HCT116 (cell line): ENCODE data around the gene EDDM3A. TPM values are rescaled to one million over a fixed set of nuclear protein-coding genes. Genes with fewer than 3 reads are reported as not detected.
"Not testable (repeated sequence)": the region's sequence is repeated elsewhere in the genome, so short reads cannot be mapped to it uniquely, and the experiment has no call there.

Experiments used
- ATAC-seq: fragments of 200-7000 bp; cut with Tn5 transposase; 2 replicates; pipeline ENCODE4 v1.9.1; 2020; ENCODE audit warnings: mild to moderate bottlenecking, moderate library complexity
- BruUV-seq: library from RNA; stranded (reverse); fragments of 400-500 nt; replicated peaks from 2 replicates; lab custom pipeline; 2021; lab: Mats Ljungman, UMichigan
- CTCF ChIA-PET: fragments of 300-600 bp; sonication (Branson Sonifier 250); formaldehyde crosslinking; loops from one replicate; lab custom pipeline; 2021; ENCODE audit warnings: antibody characterized with exemption; lab: Charles Lee
- POLR2A ChIA-PET: fragments of 300-600, 350-600 bp; sonication (Branson Sonifier 250); formaldehyde crosslinking; loops from one replicate; lab custom pipeline; 2021; ENCODE audit warnings: antibody characterized with exemption; lab: Charles Lee
- RAD21 ChIA-PET, 2 experiments: fragments of 300-600 bp; sonication (Branson Sonifier 250); formaldehyde crosslinking; loops; one replicate each; lab custom pipeline; 2023; ENCODE audit warnings: low total read pairs in 2 of 2; ENCODE audit not compliant: uncharacterized antibody in 2 of 2, unreplicated experiment in 2 of 2, low non-redundant PET in 1 of 2; lab: Charles Lee
- DNase-seq: peaks from one replicate; pipeline ENCODE4 v3.0.0-alpha.2; 2010; ENCODE audit warnings: low read depth, low spot score
- H2AFZ ChIP-seq: fragments of 200-600 bp; shearing (Covaris generic), sonication (generic); 2 replicates; pipeline ENCODE4 v1.6.1; 2017; ENCODE audit warnings: low read depth, mixed run types, mixed read lengths, antibody characterized with exemption, low read length; ENCODE audit not compliant: poor library complexity, severe bottlenecking
- H3K27ac ChIP-seq: 2 replicates; pipeline ENCODE4 v1.5.1; 2012; ENCODE audit warnings: low read depth, low read length
- H3K27me3 ChIP-seq: fragments of 200-600 bp; sonication (generic); 2 replicates; pipeline ENCODE4 v1.6.1; 2016; ENCODE audit warnings: mixed run types, low read length, mixed read lengths; ENCODE audit not compliant: insufficient read depth
- H3K36me3 ChIP-seq, 2 experiments: fragments of 200-500 bp in 1 of 2; fragments of 200-600 bp in 1 of 2; sonication (Bioruptor generic) in 1 of 2; sonication (generic) in 1 of 2; 2 replicates each; pipeline versions ENCODE4 v1.5.1 to v1.6.1; 2014 to 2016; ENCODE audit warnings: low read length in 2 of 2, inconsistent platforms in 1 of 2, mixed read lengths in 1 of 2, mixed run types in 1 of 2; ENCODE audit not compliant: insufficient read depth in 2 of 2, control insufficient read depth in 1 of 2
- H3K4me1 ChIP-seq, 2 experiments: fragments of 200-600 bp in 1 of 2; sonication (generic) in 1 of 2; 2 replicates each; pipeline versions ENCODE4 v1.5.1 to v1.6.1; 2012 to 2017; ENCODE audit warnings: low read length in 2 of 2, inconsistent platforms in 1 of 2, mild to moderate bottlenecking in 1 of 2, mixed read lengths in 1 of 2, mixed run types in 1 of 2, moderate library complexity in 1 of 2; ENCODE audit not compliant: insufficient read depth in 2 of 2, control insufficient read depth in 1 of 2
- H3K4me2 ChIP-seq: fragments of 200-600 bp; sonication (generic); 2 replicates; pipeline ENCODE4 v1.6.1; 2017; ENCODE audit warnings: mixed run types, low read length, mixed read lengths
- H3K4me3 ChIP-seq, 2 experiments: fragments of 200-600 bp in 1 of 2; sonication (generic) in 1 of 2; replicated peaks in 1 of 2; 2 replicates each; pipeline ENCODE4 v1.5.1; 2011 to 2016; ENCODE audit warnings: low read length in 2 of 2, control low read depth in 1 of 2, low read depth in 1 of 2, mild to moderate bottlenecking in 1 of 2, mixed read lengths in 1 of 2, mixed run types in 1 of 2
- H3K79me2 ChIP-seq: fragments of 200-600 bp; sonication (generic); 2 replicates; pipeline ENCODE4 v1.6.1; 2017; ENCODE audit warnings: mild to moderate bottlenecking, mixed run types, low read length, moderate library complexity, mixed read lengths; ENCODE audit not compliant: insufficient read depth
- H3K9ac ChIP-seq: fragments of 200-600 bp; sonication (generic); 2 replicates; pipeline ENCODE4 v1.6.1; 2016; ENCODE audit warnings: low read length, mixed read lengths
- H3K9me2 ChIP-seq: fragments of 200-600 bp; sonication (generic), shearing (Covaris generic); 2 replicates; pipeline ENCODE4 v1.6.1; 2017; ENCODE audit warnings: mixed run types, mild to moderate bottlenecking, moderate library complexity; ENCODE audit not compliant: insufficient read depth
- H3K9me3 ChIP-seq, 2 experiments: fragments of 200-500 bp in 1 of 2; fragments of 200-600 bp in 1 of 2; sonication (Bioruptor generic) in 1 of 2; sonication (generic) in 1 of 2; 2 replicates each; pipeline ENCODE4 v1.6.1; 2014 to 2017; ENCODE audit warnings: low read length in 2 of 2, mixed read lengths in 2 of 2, inconsistent platforms in 1 of 2, low read depth in 1 of 2, mild to moderate bottlenecking in 1 of 2, mixed run types in 1 of 2, moderate library complexity in 1 of 2; ENCODE audit not compliant: control insufficient read depth in 1 of 2, insufficient read depth in 1 of 2
- H4K20me1 ChIP-seq: fragments of 200-600 bp; sonication (generic), shearing (Covaris generic); 2 replicates; pipeline ENCODE4 v1.6.1; 2017; ENCODE audit warnings: mixed run types, mild to moderate bottlenecking, moderate library complexity; ENCODE audit not compliant: insufficient read depth
- ATF3 ChIP-seq: IDR thresholded peaks from 2 replicates; pipeline ENCODE4 v1.6.1; 2012
- CBX3 ChIP-seq: IDR thresholded peaks from 2 replicates; pipeline ENCODE4 v1.6.1; 2012; ENCODE audit warnings: low read depth
- EGR1 ChIP-seq: IDR thresholded peaks from 2 replicates; pipeline ENCODE4 v1.6.1; 2012; ENCODE audit warnings: low read depth
- ELF1 ChIP-seq: IDR thresholded peaks from 2 replicates; pipeline ENCODE4 v1.6.1; 2012; ENCODE audit warnings: low read depth, borderline replicate concordance
- EZH2phosphoT487 ChIP-seq: fragments of 200-600 bp; IDR thresholded peaks from 2 replicates; pipeline ENCODE4 v1.6.1; 2018; ENCODE audit warnings: antibody characterized with exemption, borderline replicate concordance
- FOSL1 ChIP-seq: IDR thresholded peaks from 2 replicates; pipeline ENCODE4 v1.6.1; 2012; ENCODE audit warnings: low read depth
- POLR2A ChIP-seq: IDR thresholded peaks from 2 replicates; pipeline ENCODE4 v1.7.0; 2011; ENCODE audit warnings: borderline replicate concordance; ENCODE audit not compliant: insufficient read depth, insufficient read length; ENCODE audit errors: extremely low read depth
- TCF7L2 ChIP-seq: IDR thresholded peaks from 2 replicates; pipeline ENCODE4 v1.7.0; 2011; ENCODE audit warnings: borderline replicate concordance, inconsistent platforms; ENCODE audit not compliant: insufficient read depth, insufficient read length; ENCODE audit errors: extremely low read depth
- intact Hi-C: fragments of 100-400 bp; cut with micrococcal nuclease; formaldehyde crosslinking; loops from 2 replicates; pipeline ENCODE4 v1.10.0; 2022
- total RNA-seq: library from RNA; stranded (reverse); gene quantifications from one replicate; pipeline ENCODE4 v1.2.1, GENCODE V29; 2021; ENCODE audit not compliant: unreplicated experiment
- TF ChIP-seq, protein P1 (sequence below), 3 experiments: fragments of 200-600 bp in 1 of 3; sonication (generic) in 1 of 3; IDR thresholded peaks in 2 of 3; conservative IDR thresholded peaks in 1 of 3; 2 replicates each; pipeline ENCODE4 v1.5.1; 2012 to 2017; ENCODE audit warnings: low read depth in 2 of 3, low read length in 2 of 3, antibody characterized with exemption in 1 of 3, borderline replicate concordance in 1 of 3, control low read depth in 1 of 3, mild to moderate bottlenecking in 1 of 3, mixed read lengths in 1 of 3, mixed run types in 1 of 3, moderate library complexity in 1 of 3; ENCODE audit not compliant: insufficient read depth in 1 of 3
- TF ChIP-seq, protein P2 (sequence below): IDR thresholded peaks from 2 replicates; pipeline ENCODE4 v1.6.1; 2012

Gene EDDM3A
- total RNA-seq, 1 experiment from 2014 or later, result not detected

DNA sequence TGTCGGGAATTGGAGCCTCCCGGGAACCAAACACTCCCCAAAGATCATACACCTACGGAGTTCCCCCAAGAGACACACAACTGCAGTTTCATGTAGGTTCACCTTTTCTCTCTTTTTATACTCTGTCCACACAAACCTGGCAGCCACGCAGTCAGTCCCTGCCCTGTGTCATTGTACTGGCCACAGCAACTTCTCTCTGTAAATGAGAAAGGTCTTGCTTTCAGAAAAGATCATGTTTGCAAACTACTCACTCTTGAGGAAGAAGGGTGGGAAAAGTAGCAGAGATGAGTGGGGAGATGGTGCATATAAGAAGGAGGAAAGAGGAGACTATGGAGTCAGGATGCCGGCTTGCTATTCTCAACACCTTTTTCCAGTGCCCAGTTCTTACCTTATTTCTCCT, 46.8 kb upstream of the EDDM3A start:
- no peaks in the 10 kb centered on the region for H3K79me2 ChIP-seq
- no peak overlapping the region for H3K4me2 ChIP-seq
- ATAC-seq (no peak), DNase-seq (no peak)
- no peaks in the 10 kb centered on the region for H3K9me2 ChIP-seq
- no TSS peak for BruUV-seq
- TF ChIP-seq, protein P1, sequence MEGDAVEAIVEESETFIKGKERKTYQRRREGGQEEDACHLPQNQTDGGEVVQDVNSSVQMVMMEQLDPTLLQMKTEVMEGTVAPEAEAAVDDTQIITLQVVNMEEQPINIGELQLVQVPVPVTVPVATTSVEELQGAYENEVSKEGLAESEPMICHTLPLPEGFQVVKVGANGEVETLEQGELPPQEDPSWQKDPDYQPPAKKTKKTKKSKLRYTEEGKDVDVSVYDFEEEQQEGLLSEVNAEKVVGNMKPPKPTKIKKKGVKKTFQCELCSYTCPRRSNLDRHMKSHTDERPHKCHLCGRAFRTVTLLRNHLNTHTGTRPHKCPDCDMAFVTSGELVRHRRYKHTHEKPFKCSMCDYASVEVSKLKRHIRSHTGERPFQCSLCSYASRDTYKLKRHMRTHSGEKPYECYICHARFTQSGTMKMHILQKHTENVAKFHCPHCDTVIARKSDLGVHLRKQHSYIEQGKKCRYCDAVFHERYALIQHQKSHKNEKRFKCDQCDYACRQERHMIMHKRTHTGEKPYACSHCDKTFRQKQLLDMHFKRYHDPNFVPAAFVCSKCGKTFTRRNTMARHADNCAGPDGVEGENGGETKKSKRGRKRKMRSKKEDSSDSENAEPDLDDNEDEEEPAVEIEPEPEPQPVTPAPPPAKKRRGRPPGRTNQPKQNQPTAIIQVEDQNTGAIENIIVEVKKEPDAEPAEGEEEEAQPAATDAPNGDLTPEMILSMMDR (IDR thresholded peaks at IDR 0.05 in 2 of 3, conservative IDR thresholded peaks at IDR 0.05 in 1 of 3; ENCODE audit: borderline replicate concordance in 1 of 3, insufficient read depth in 1 of 3, low read depth in 2 of 3, low read length in 2 of 3), result no peak
- TF ChIP-seq EZH2phosphoT487 (no peak), EGR1 (no peak), POLR2A (no peak)
- intact Hi-C loops, result no loop called here
- H3K27ac ChIP-seq, result no peak overlapping the region
- H3K9me3 ChIP-seq, result no peaks in the 10 kb centered on the region
- H2AFZ ChIP-seq, result no peak overlapping the region
- H3K4me1 ChIP-seq, result peaks cover 0 to 3% of the 10 kb centered on the region in 2 experiments; a peak in 1 of 4 replicates
- no peak overlapping the region for H3K4me3 ChIP-seq
- RAD21 ChIA-PET, result no interaction called here
- CTCF ChIA-PET, result interaction anchor here (1.0 to 2.2 kb wide), 3 partner anchors 157 to 272 kb away, joined by 4 to 15 read pairs (median 11); no protein-coding TSS in a partner anchor
- no peaks in the 10 kb centered on the region for H4K20me1 ChIP-seq
- POLR2A ChIA-PET, result no interaction called here
- H3K36me3 ChIP-seq, result no peaks in the 10 kb centered on the region
- no peaks in the 10 kb centered on the region for H3K27me3 ChIP-seq
- H3K9ac ChIP-seq, result no peak overlapping the region

DNA sequence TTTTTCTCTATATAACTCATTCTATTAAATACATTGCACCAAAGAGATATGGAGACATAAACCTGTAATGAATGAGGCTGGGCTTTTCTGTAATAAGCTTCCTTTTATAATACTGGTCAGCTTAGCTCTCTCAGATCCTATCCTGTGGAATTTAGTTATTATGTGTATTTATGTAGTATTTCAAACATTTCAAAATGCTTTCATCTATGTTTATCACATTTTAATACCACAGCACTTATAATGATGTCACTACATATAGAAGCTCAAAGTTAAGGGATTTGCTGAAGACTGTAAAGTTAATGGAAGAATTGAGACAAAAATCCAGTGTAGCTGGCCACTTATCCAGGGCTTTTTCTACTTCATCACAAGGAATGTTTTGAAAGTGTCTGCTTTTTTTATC, 45.8 kb upstream of the EDDM3A start:
- no peak overlapping the region for H3K9ac ChIP-seq
- no peaks in the 10 kb centered on the region for H3K27me3 ChIP-seq
- DNase-seq (no peak), ATAC-seq (no peak)
- H2AFZ ChIP-seq, result no peak overlapping the region
- no peak overlapping the region for H3K27ac ChIP-seq
- H3K4me3 ChIP-seq, result no peak overlapping the region
- no peak overlapping the region for H3K4me2 ChIP-seq
- intact Hi-C loops, result loop anchor here (10.0 kb wide), 1 partner anchor 235 kb away; no protein-coding TSS in a partner anchor
- RAD21 ChIA-PET, result no interaction called here
- no peaks in the 10 kb centered on the region for H3K36me3 ChIP-seq
- no peaks in the 10 kb centered on the region for H3K9me3 ChIP-seq
- no TSS peak for BruUV-seq
- H3K9me2 ChIP-seq, result no peaks in the 10 kb centered on the region
- TF ChIP-seq ELF1 (no peak), ATF3 (no peak), FOSL1 (no peak), TCF7L2 (no peak), CBX3 (no peak)
- TF ChIP-seq, protein P2, sequence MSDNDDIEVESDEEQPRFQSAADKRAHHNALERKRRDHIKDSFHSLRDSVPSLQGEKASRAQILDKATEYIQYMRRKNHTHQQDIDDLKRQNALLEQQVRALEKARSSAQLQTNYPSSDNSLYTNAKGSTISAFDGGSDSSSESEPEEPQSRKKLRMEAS, result no peak
- peaks cover 0 to 3% of the 10 kb centered on the region in 2 experiments; a peak in 1 of 4 replicates for H3K4me1 ChIP-seq
- POLR2A ChIA-PET, result interaction anchor here (0.8 to 1.3 kb wide), 2 partner anchors 122 to 174 kb away, joined by 3 to 4 read pairs; no protein-coding TSS in a partner anchor
- no peaks in the 10 kb centered on the region for H4K20me1 ChIP-seq
- no peaks in the 10 kb centered on the region for H3K79me2 ChIP-seq
- CTCF ChIA-PET, result interaction anchor here (1.1 to 2.1 kb wide), 4 partner anchors 156 to 271 kb away, joined by 3 to 5 read pairs (median 4); no protein-coding TSS in a partner anchor

DNA sequence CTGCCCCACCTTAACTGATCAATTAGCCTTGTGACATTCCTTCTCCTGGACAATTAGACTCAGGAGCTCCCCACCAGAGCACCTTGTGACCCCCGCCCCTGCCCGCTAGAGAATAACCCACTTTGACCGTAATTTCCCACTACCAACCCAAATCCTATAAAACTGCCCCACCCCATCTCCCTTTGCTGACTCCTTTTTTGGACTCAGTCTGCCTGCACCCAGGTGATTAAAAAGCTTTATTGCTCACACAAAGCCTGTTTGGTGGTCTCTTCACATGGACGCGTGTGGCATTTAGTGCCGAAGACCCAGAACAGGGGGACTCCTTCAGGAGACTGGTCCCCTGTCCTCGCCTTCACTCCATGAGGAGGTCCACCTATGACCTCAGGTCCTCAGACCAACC, 44.7 kb upstream of the EDDM3A start:
- H3K4me3 ChIP-seq, DNase-seq, H3K9ac ChIP-seq, H3K79me2 ChIP-seq, H3K4me2 ChIP-seq, H3K9me3 ChIP-seq, H3K4me1 ChIP-seq, POLR2A ChIA-PET, H3K27me3 ChIP-seq, BruUV-seq, H4K20me1 ChIP-seq, ATAC-seq, RAD21 ChIA-PET, H3K9me2 ChIP-seq, H3K36me3 ChIP-seq, H2AFZ ChIP-seq, H3K27ac ChIP-seq: not testable (repeated sequence)
- intact Hi-C loops, result loop anchor here (10.0 kb wide), 1 partner anchor 234 kb away; no protein-coding TSS in a partner anchor
- CTCF ChIA-PET, result interaction anchor here (0.8 to 2.1 kb wide), 4 partner anchors 155 to 270 kb away, joined by 3 to 5 read pairs (median 4); no protein-coding TSS in a partner anchor
